Ureter (tissue), 1 donor: Measurements from ENCODE around the gene COA8. TPM values are rescaled to one million over a fixed set of nuclear protein-coding genes. Genes with fewer than 3 reads are reported as not detected.

Source experiments
- DNase-seq: peaks from one replicate; pipeline ENCODE4 v3.0.0-alpha.2; 2020; ENCODE audit warnings: low spot score
- total RNA-seq: library from RNA; stranded (reverse); gene quantifications from one replicate; pipeline ENCODE4 v1.2.4, GENCODE V29; 2023
- donor health status: DM: yes; HTN: yes; CAD: no.

Gene COA8
- total RNA-seq, 1 donor from 2014 or later, result 37.3 TPM

- no peak for DNase-seq
These were observed 14.1 kb upstream of the COA8 start for GRCh38 chr14:103548463-103549351.

GRCh38 chr14:103549361-103550311 lies 13.1 kb upstream of the COA8 start:
- peak; percentile 57 for DNase-seq

GRCh38 chr14:103550451-103551337 lies 12.1 kb upstream of the COA8 start:
- peak; percentile 44 for DNase-seq

GRCh38 chr14:103551338-103551762 lies 11.4 kb upstream of the COA8 start:
- peak; percentile 46 for DNase-seq

- DNase-seq, result peak; percentile 55
These were observed 10.5 kb upstream of the COA8 start for GRCh38 chr14:103552011-103552845.

- peak; percentile 40 for DNase-seq
These were observed 9.9 kb upstream of the COA8 start for GRCh38 chr14:103552846-103553210.

GRCh38 chr14:103555559-103556337 lies 7.0 kb upstream of the COA8 start:
- no peak for DNase-seq

- no peak for DNase-seq
These were observed 5.6 kb upstream of the COA8 start for GRCh38 chr14:103556946-103557758.

GRCh38 chr14:103558071-103558882 lies 4.5 kb upstream of the COA8 start:
- no peak for DNase-seq

GRCh38 chr14:103559766-103560165 lies 3.0 kb upstream of the COA8 start:
- no peak for DNase-seq

- no peak for DNase-seq
These were observed 2.1 kb upstream of the COA8 start for GRCh38 chr14:103560691-103561090.

- no peak for DNase-seq
These were observed 1.2 kb upstream of the COA8 start for GRCh38 chr14:103561381-103562178.

- DNase-seq, result no peak
These were observed 656 bp upstream of the COA8 start for GRCh38 chr14:103562179-103562428.

- DNase-seq, result no peak
These were observed 463 bp downstream of the COA8 start for GRCh38 chr14:103563226-103563620.

GRCh38 chr14:103563844-103564505 lies 1.2 kb downstream of the COA8 start:
- DNase-seq, result no peak

GRCh38 chr14:103568952-103569351 lies 6.2 kb downstream of the COA8 start:
- DNase-seq, result no peak

GRCh38 chr14:103569408-103569807 lies 6.6 kb downstream of the COA8 start:
- DNase-seq, result no peak
